ENCODE measurements around the gene CYP4F12. TPM values are rescaled to one million over a fixed set of nuclear protein-coding genes. Genes with fewer than 3 reads are reported as not detected.

CYP4F12 gene
- total RNA-seq, 1 experiment from 2014 or later, result not detected

- no peak overlapping the region for H3K18ac ChIP-seq (ENCODE audit: insufficient read length, low read depth, low read length)
- H3K9me3 Mint-ChIP-seq, result peaks cover 75 to 84% of the 10 kb centered on the region in 2 experiments
- WGBS (ENCODE audit: extremely low coverage, insufficient read length, low lambda C conversion rate), result no CpG with 5 or more reads among the region's 19 CpGs
These were observed 23.8 kb downstream of the CYP4F12 start for GRCh38 chr19:15696654-15697194.

More at GRCh38 chr19:15696654-15697194, 23.8 kb downstream of the CYP4F12 start:
- H2BK5ac ChIP-seq (ENCODE audit: insufficient read length, low read length), result no peak overlapping the region
- H3K4ac ChIP-seq (ENCODE audit: low read depth, low read length), result no peak overlapping the region
- no peak overlapping the region for H3K56ac ChIP-seq (ENCODE audit: insufficient read length, low read depth, low read length)
- H3K79me2 ChIP-seq (ENCODE audit: insufficient read depth, low read length), result no peaks in the 10 kb centered on the region
- H3K4me1 ChIP-seq (ENCODE audit: insufficient read depth, low read length), result no peaks in the 10 kb centered on the region
- H2AK5ac ChIP-seq (ENCODE audit: insufficient read length, low read length), result no peak overlapping the region
- no peak overlapping the region for H4K5ac ChIP-seq (ENCODE audit: insufficient read length, low read depth, low read length)
- H3K79me1 ChIP-seq (ENCODE audit: insufficient read depth, low read depth, low read length, poor library complexity, severe bottlenecking), result no peaks in the 10 kb centered on the region
- H2BK20ac ChIP-seq (ENCODE audit: low read depth, low read length, poor library complexity, severe bottlenecking), result no peak overlapping the region
- H3K4me2 ChIP-seq (ENCODE audit: insufficient read depth, insufficient read length, low read length), result no peak overlapping the region
- H3K23me2 ChIP-seq (ENCODE audit: insufficient read length, low read depth, low read length, poor library complexity, severe bottlenecking), result no peaks in the 10 kb centered on the region
- H3K36me3 Mint-ChIP-seq (ENCODE audit: insufficient read depth in 1 of 3, low read depth in 3 of 3), result peaks cover 4 to 18% (median 6%) of the 10 kb centered on the region in 3 experiments; a peak in 3 of 7 replicates
- no peak overlapping the region for H3K27ac Mint-ChIP-seq
- no peak overlapping the region for H3K23ac ChIP-seq (ENCODE audit: insufficient read length, low read depth, low read length)
- H3K14ac ChIP-seq (ENCODE audit: insufficient read depth, low read length), result no peak overlapping the region
- no peak overlapping the region for H3K27ac ChIP-seq (ENCODE audit: insufficient read length, low read depth, low read length)
- H3K9me3 ChIP-seq (ENCODE audit: control insufficient read depth, low read depth, low read length), result peaks cover 56% of the 10 kb centered on the region
- no peak overlapping the region for H2BK15ac ChIP-seq (ENCODE audit: low read depth, low read length)
- DNase-seq, result no peak
- H3K27me3 ChIP-seq (ENCODE audit: insufficient read depth, low read length), result no peaks in the 10 kb centered on the region
- no peak overlapping the region for H3T11ph ChIP-seq (ENCODE audit: low read length)
- H2BK120ac ChIP-seq (ENCODE audit: low read depth, low read length, poor library complexity, severe bottlenecking), result no peak overlapping the region
- TF ChIP-seq, protein P1, sequence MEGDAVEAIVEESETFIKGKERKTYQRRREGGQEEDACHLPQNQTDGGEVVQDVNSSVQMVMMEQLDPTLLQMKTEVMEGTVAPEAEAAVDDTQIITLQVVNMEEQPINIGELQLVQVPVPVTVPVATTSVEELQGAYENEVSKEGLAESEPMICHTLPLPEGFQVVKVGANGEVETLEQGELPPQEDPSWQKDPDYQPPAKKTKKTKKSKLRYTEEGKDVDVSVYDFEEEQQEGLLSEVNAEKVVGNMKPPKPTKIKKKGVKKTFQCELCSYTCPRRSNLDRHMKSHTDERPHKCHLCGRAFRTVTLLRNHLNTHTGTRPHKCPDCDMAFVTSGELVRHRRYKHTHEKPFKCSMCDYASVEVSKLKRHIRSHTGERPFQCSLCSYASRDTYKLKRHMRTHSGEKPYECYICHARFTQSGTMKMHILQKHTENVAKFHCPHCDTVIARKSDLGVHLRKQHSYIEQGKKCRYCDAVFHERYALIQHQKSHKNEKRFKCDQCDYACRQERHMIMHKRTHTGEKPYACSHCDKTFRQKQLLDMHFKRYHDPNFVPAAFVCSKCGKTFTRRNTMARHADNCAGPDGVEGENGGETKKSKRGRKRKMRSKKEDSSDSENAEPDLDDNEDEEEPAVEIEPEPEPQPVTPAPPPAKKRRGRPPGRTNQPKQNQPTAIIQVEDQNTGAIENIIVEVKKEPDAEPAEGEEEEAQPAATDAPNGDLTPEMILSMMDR (conservative IDR thresholded peaks at IDR 0.05), result no peak
- no peaks in the 10 kb centered on the region for H4K20me1 ChIP-seq (ENCODE audit: control insufficient read depth, insufficient read depth, insufficient read length)
- H2AFZ ChIP-seq (ENCODE audit: low read length), result no peak overlapping the region
- no peak overlapping the region for H3K4me3 Mint-ChIP-seq
- H3K4me1 Mint-ChIP-seq, result no peaks in the 10 kb centered on the region
- no peaks in the 10 kb centered on the region; the same call in 1 of the 2 replicates for H3K27me3 Mint-ChIP-seq (ENCODE audit: low read depth)
- H3K9ac ChIP-seq (ENCODE audit: extremely low read depth, insufficient read length, low read length), result no peak overlapping the region
- H4K8ac ChIP-seq (replicated peaks; ENCODE audit: insufficient read length, low read depth, low read length), result no peak overlapping the region
- no peak overlapping the region for H4K91ac ChIP-seq (ENCODE audit: insufficient read length, low read depth, low read length)
- no peak overlapping the region for H2BK12ac ChIP-seq (ENCODE audit: insufficient read length, low read depth, low read length)

Measured in H9 (cell line).